GM04503 (cell line): ENCODE measurements around the gene EMC1.
"Not testable (repeated sequence)": the region's sequence is repeated elsewhere in the genome, so short reads cannot be mapped to it uniquely, and the experiment has no call there.

Experiments used
- DNase-seq: peaks from one replicate; pipeline ENCODE4 v3.0.0-alpha.2; 2012; ENCODE audit warnings: low read depth

Gene EMC1

GRCh38 chr1:19216585-19216984 lies 34.7 kb downstream of the EMC1 start:
- not testable (repeated sequence) for DNase-seq

GRCh38 chr1:19213580-19213979 lies 37.7 kb downstream of the EMC1 start:
- DNase-seq = no peak

- DNase-seq = no peak
These were observed 39.2 kb downstream of the EMC1 start for GRCh38 chr1:19212167-19212566.

GRCh38 chr1:19210772-19211549 lies 40.4 kb downstream of the EMC1 start:
- no peak for DNase-seq

- peak; percentile 65 for DNase-seq
These were observed 41.1 kb downstream of the EMC1 start, which contains the start of gene UBR4 for GRCh38 chr1:19209990-19210771. TSS of gene UBR4 (minus strand) at chr1:19210266. CDS start at chr1:19210248, 18 bp downstream.

- no peak for DNase-seq
These were observed 41.8 kb downstream of the EMC1 start for GRCh38 chr1:19209439-19209989.

- no peak for DNase-seq
These were observed 42.5 kb downstream of the EMC1 start for GRCh38 chr1:19208710-19209438.

GRCh38 chr1:19206947-19207346 lies 44.4 kb downstream of the EMC1 start:
- DNase-seq = no peak

- DNase-seq = no peak
These were observed 45.5 kb downstream of the EMC1 start for GRCh38 chr1:19205845-19206244.

GRCh38 chr1:19205403-19205802 lies 45.9 kb downstream of the EMC1 start:
- no peak for DNase-seq

- no peak for DNase-seq
These were observed 46.7 kb downstream of the EMC1 start for GRCh38 chr1:19204446-19205266.

- DNase-seq = peak; percentile 47
These were observed 47.9 kb downstream of the EMC1 start for GRCh38 chr1:19203440-19203839.

- DNase-seq = no peak
These were observed 48.9 kb downstream of the EMC1 start for GRCh38 chr1:19202396-19202795.

- DNase-seq = no peak
These were observed 51.2 kb downstream of the EMC1 start for GRCh38 chr1:19199969-19200604.

- no peak for DNase-seq
These were observed 51.9 kb downstream of the EMC1 start for GRCh38 chr1:19199329-19199968.

- no peak for DNase-seq
These were observed 52.5 kb downstream of the EMC1 start for GRCh38 chr1:19198820-19199219.

GRCh38 chr1:19197845-19198244 lies 53.5 kb downstream of the EMC1 start:
- no peak for DNase-seq

- no peak for DNase-seq
These were observed 55.0 kb downstream of the EMC1 start for GRCh38 chr1:19196331-19196730.

- no peak for DNase-seq
These were observed 58.3 kb downstream of the EMC1 start for GRCh38 chr1:19193004-19193403.

- no peak for DNase-seq
These were observed 59.5 kb downstream of the EMC1 start for GRCh38 chr1:19191811-19192210.
